ENCODE measurements around the gene ZBED2. TPM values are rescaled to one million over a fixed set of nuclear protein-coding genes. Genes with fewer than 3 reads are reported as not detected.

Gene ZBED2
- total and polyA plus RNA-seq, 2 of the 8 experiments (the other 6 are each of a cell fraction or from before 2014, with no cell fraction given): not detected

DNA sequence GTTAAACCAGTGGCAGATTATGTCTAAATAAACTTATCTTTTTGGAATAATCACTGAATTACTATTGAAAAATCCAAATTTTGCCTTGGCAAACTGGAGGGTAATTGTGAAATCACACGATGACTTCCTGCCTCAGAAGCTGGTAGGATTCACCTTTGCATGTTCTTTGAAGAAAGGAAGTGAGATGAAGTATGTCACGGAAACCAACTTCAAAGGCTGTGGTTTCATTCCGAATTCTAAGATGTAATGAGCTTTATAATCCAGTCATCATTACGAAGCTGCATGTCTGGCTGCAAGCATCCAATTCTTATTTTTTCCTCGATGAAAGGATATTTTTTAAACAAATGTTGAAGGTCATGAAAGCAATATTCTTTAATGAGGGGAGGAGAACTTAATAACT lies 15.0 kb upstream of the ZBED2 start:
- H4K5ac ChIP-seq (ENCODE audit: insufficient read length, low read depth, low read length): no peak overlapping the region
- no peak overlapping the region for H2AK5ac ChIP-seq (ENCODE audit: low read depth, low read length)
- no peak overlapping the region for H3K23ac ChIP-seq (ENCODE audit: insufficient read length)
- no peaks in the 10 kb centered on the region for H3K23me2 ChIP-seq (ENCODE audit: low read depth, low read length)
- H3K79me1 ChIP-seq (ENCODE audit: low read depth, low read length): no peaks in the 10 kb centered on the region
- H2AFZ ChIP-seq (ENCODE audit: low read length): no peak overlapping the region
- no peak overlapping the region for H2BK20ac ChIP-seq (ENCODE audit: low read length)
- no peak for DNase-seq (ENCODE audit: low read depth in 1 of 2, low spot score in 2 of 2)
- no peaks in the 10 kb centered on the region for H3K36me3 ChIP-seq (ENCODE audit: control insufficient read depth in 2 of 4, insufficient read depth in 4 of 4, low read length in 3 of 4)
- no peak overlapping the region for H2BK15ac ChIP-seq (ENCODE audit: low read length)
- no peak overlapping the region for H3K27ac ChIP-seq (ENCODE audit: low read depth, low read length)
- no peak overlapping the region for H3K4me3 ChIP-seq (ENCODE audit: extremely low read depth in 1 of 4, insufficient read depth in 2 of 4, low read depth in 3 of 4, low read length in 4 of 4)
- no peaks in the 10 kb centered on the region for H3K27me3 ChIP-seq (replicated peaks in 1 of 4; ENCODE audit: control insufficient read depth in 3 of 4, extremely low read depth in 1 of 4, insufficient read depth in 3 of 4, low read length in 3 of 4)
- TF ChIP-seq E2F6 (IDR thresholded peaks at IDR 0.05): no peak
- no peak for TF ChIP-seq CTBP2 (IDR thresholded peaks at IDR 0.05; ENCODE audit: borderline replicate concordance, insufficient read depth, insufficient read length, low read length)
- no peak for FAIRE-seq
- no peak overlapping the region for H2BK5ac ChIP-seq (ENCODE audit: low read depth, low read length)
- no peaks in the 10 kb centered on the region for H3K79me2 ChIP-seq (ENCODE audit: control insufficient read depth in 1 of 2, insufficient read depth in 2 of 2, low read length in 2 of 2)
- no peak overlapping the region for H2BK120ac ChIP-seq (replicated peaks; ENCODE audit: low read depth, low read length)
- H2BK12ac ChIP-seq (ENCODE audit: low read depth, low read length): no peak overlapping the region
- ChIA-PET POLR2A (ENCODE audit: partially characterized antibody) (no interaction called here), CTCF (ENCODE audit: partially characterized antibody) (interaction anchor here (1.1 kb wide), 1 partner anchor 15 kb away, joined by 3 read pairs; the partner anchor contains the start of gene ZBED2)
- H4K8ac ChIP-seq (ENCODE audit: extremely low read depth, insufficient read depth, low read length): no peak overlapping the region
- no peaks in the 10 kb centered on the region for H3K4me1 ChIP-seq (replicated peaks in 1 of 4; ENCODE audit: control insufficient read depth in 3 of 4, insufficient read depth in 4 of 4, low read length in 3 of 4)
- no peak overlapping the region for H3K9ac ChIP-seq (replicated peaks in 1 of 4; ENCODE audit: extremely low read depth in 1 of 4, low read depth in 3 of 4, low read length in 3 of 4)
- no peaks in the 10 kb centered on the region for H3K9me3 ChIP-seq (ENCODE audit: insufficient read depth in 2 of 2, low read depth in 1 of 2, low read length in 1 of 2)
- H3K4me2 ChIP-seq (ENCODE audit: insufficient read depth in 1 of 2, low read depth in 2 of 2, low read length in 2 of 2): no peak overlapping the region
- no peak overlapping the region for H3K56ac ChIP-seq (replicated peaks; ENCODE audit: insufficient read length, low read depth, low read length)
- no peak overlapping the region for H3K4ac ChIP-seq (replicated peaks; ENCODE audit: insufficient read length, low read depth, low read length)
- WGBS, 2 experiments (ENCODE audit: extremely low coverage in 1 of 2, insufficient coverage in 1 of 2, insufficient read length in 1 of 2, insufficient replicate concordance in 2 of 2, low coverage in 1 of 2, low lambda C conversion rate in 2 of 2, missing lambda C conversion rate in 1 of 2): 86% methylated on average over 5 of the region's 5 CpGs; no CpG with 5 or more reads in 1 of the 2 experiments
- H4K20me1 ChIP-seq (replicated peaks in 1 of 2; ENCODE audit: control insufficient read depth in 1 of 2, insufficient read depth in 2 of 2, low read length in 2 of 2): no peaks in the 10 kb centered on the region
- no peak overlapping the region for H4K91ac ChIP-seq (replicated peaks; ENCODE audit: insufficient read length, low read length)
- H3K14ac ChIP-seq (ENCODE audit: insufficient read length): no peak overlapping the region
- H3K18ac ChIP-seq (ENCODE audit: extremely low read depth, low read length): no peak overlapping the region

All from H1 (cell line).